ENCODE results near the gene DCST2. TPM values are rescaled to one million over a fixed set of nuclear protein-coding genes. Genes with fewer than 3 reads are reported as not detected.

DCST2 gene
- total and polyA plus RNA-seq, 9 of the 15 experiments (the other 6 are each of a cell fraction or from before 2014, with no cell fraction given): 0.09 to 0.49 (median 0.11) TPM; not detected in 3

- TF ChIP-seq, protein P1, sequence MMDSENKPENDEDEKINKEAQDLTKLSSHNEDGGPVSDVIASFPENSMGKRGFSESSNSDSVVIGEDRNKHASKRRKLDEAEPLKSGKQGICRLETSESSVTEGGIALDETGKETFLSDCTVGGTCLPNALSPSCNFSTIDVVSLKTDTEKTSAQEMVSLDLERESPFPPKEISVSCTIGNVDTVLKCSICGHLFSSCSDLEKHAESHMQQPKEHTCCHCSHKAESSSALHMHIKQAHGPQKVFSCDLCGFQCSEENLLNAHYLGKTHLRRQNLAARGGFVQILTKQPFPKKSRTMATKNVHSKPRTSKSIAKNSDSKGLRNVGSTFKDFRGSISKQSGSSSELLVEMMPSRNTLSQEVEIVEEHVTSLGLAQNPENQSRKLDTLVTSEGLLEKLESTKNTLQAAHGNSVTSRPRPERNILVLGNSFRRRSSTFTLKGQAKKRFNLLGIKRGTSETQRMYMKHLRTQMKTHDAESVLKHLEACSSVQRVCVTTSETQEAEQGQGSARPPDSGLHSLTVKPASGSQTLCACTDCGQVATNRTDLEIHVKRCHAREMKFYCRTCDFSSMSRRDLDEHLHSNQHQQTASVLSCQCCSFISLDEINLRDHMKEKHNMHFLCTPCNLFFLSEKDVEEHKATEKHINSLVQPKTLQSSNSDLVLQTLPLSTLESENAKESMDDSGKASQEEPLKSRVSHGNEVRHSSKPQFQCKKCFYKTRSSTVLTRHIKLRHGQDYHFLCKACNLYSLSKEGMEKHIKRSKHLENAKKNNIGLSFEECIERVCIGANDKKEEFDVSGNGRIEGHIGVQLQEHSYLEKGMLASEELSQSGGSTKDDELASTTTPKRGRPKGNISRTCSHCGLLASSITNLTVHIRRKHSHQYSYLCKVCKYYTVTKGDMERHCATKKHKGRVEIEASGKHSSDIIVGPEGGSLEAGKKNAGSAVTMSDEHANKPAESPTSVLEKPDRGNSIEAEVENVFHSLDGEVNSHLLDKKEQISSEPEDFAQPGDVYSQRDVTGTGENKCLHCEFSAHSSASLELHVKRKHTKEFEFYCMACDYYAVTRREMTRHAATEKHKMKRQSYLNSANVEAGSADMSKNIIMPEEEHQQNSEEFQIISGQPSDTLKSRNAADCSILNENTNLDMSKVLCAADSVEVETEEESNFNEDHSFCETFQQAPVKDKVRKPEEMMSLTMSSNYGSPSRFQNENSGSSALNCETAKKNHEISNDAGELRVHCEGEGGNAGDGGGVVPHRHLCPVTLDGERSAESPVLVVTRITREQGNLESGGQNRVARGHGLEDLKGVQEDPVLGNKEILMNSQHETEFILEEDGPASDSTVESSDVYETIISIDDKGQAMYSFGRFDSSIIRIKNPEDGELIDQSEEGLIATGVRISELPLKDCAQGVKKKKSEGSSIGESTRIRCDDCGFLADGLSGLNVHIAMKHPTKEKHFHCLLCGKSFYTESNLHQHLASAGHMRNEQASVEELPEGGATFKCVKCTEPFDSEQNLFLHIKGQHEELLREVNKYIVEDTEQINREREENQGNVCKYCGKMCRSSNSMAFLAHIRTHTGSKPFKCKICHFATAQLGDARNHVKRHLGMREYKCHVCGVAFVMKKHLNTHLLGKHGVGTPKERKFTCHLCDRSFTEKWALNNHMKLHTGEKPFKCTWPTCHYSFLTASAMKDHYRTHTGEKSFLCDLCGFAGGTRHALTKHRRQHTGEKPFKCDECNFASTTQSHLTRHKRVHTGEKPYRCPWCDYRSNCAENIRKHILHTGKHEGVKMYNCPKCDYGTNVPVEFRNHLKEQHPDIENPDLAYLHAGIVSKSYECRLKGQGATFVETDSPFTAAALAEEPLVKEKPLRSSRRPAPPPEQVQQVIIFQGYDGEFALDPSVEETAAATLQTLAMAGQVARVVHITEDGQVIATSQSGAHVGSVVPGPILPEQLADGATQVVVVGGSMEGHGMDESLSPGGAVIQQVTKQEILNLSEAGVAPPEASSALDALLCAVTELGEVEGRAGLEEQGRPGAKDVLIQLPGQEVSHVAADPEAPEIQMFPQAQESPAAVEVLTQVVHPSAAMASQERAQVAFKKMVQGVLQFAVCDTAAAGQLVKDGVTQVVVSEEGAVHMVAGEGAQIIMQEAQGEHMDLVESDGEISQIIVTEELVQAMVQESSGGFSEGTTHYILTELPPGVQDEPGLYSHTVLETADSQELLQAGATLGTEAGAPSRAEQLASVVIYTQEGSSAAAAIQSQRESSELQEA (IDR thresholded peaks at IDR 0.05; ENCODE audit: low read depth): no peak
- TF ChIP-seq, protein P2, sequence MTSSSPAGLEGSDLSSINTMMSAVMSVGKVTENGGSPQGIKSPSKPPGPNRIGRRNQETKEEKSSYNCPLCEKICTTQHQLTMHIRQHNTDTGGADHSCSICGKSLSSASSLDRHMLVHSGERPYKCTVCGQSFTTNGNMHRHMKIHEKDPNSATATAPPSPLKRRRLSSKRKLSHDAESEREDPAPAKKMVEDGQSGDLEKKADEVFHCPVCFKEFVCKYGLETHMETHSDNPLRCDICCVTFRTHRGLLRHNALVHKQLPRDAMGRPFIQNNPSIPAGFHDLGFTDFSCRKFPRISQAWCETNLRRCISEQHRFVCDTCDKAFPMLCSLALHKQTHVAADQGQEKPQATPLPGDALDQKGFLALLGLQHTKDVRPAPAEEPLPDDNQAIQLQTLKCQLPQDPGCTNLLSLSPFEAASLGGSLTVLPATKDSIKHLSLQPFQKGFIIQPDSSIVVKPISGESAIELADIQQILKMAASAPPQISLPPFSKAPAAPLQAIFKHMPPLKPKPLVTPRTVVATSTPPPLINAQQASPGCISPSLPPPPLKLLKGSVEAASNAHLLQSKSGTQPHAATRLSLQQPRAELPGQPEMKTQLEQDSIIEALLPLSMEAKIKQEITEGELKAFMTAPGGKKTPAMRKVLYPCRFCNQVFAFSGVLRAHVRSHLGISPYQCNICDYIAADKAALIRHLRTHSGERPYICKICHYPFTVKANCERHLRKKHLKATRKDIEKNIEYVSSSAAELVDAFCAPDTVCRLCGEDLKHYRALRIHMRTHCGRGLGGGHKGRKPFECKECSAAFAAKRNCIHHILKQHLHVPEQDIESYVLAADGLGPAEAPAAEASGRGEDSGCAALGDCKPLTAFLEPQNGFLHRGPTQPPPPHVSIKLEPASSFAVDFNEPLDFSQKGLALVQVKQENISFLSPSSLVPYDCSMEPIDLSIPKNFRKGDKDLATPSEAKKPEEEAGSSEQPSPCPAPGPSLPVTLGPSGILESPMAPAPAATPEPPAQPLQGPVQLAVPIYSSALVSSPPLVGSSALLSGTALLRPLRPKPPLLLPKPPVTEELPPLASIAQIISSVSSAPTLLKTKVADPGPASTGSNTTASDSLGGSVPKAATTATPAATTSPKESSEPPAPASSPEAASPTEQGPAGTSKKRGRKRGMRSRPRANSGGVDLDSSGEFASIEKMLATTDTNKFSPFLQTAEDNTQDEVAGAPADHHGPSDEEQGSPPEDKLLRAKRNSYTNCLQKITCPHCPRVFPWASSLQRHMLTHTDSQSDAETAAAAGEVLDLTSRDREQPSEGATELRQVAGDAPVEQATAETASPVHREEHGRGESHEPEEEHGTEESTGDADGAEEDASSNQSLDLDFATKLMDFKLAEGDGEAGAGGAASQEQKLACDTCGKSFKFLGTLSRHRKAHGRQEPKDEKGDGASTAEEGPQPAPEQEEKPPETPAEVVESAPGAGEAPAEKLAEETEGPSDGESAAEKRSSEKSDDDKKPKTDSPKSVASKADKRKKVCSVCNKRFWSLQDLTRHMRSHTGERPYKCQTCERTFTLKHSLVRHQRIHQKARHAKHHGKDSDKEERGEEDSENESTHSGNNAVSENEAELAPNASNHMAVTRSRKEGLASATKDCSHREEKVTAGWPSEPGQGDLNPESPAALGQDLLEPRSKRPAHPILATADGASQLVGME (CRISPR knock-in tag; IDR thresholded peaks at IDR 0.05): no peak
- TF ChIP-seq XRCC5 (IDR thresholded peaks at IDR 0.05; ENCODE audit: low read depth, low read length) (no peak), ZNF23 (CRISPR knock-in tag; IDR thresholded peaks at IDR 0.05) (no peak)
- TF ChIP-seq, protein P3, sequence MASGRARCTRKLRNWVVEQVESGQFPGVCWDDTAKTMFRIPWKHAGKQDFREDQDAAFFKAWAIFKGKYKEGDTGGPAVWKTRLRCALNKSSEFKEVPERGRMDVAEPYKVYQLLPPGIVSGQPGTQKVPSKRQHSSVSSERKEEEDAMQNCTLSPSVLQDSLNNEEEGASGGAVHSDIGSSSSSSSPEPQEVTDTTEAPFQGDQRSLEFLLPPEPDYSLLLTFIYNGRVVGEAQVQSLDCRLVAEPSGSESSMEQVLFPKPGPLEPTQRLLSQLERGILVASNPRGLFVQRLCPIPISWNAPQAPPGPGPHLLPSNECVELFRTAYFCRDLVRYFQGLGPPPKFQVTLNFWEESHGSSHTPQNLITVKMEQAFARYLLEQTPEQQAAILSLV (tag; IDR thresholded peaks at IDR 0.05): no peak
Measured at GRCh38 chr1:154974102-154974807, 59.3 kb downstream of the DCST2 start, which contains the start of gene CKS1B (continued).

Measured in K562 (cell line).